Measurements from ENCODE around the gene AGO3. TPM values are rescaled to one million over a fixed set of nuclear protein-coding genes. Genes with fewer than 3 reads are reported as not detected.

AGO3 gene
- total RNA-seq, 1 experiment from 2014 or later, result 39.4 TPM

DNA sequence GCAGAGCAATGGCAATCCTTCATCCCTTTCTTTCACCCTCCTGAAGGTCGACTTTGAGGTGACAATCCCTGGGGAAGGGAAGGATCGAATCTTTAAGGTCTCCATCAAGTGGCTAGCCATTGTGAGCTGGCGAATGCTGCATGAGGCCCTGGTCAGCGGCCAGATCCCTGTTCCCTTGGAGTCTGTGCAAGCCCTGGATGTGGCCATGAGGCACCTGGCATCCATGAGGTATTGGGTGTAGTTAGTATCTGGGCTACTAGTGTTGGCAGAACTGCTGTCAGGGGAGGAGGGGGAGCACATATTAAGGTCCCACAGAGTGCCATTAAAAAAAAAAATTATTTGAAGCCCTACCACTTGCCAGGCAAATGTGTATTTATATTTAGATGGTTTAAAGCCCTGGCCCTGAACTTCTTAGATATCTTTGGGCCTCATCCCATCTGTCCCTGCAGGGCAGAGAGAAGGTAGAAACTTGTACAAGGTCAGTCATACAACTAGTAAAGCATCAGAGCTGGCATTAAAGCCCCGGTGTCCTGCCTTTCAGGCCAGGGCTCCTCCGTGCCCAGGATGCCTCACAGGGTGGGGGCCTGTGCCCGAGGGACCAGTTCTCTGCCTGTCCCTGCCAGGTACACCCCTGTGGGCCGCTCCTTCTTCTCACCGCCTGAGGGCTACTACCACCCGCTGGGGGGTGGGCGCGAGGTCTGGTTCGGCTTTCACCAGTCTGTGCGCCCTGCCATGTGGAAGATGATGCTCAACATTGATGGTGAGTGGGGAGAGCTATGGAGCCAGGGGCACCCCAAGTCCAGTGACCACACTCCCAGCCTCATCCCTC is 37.6 kb upstream of the AGO3 start:
- in situ Hi-C loops (cut with HindIII; ENCODE audit: low pct_unique_long_range_greater_than_20kb, low sequenced_read_pairs) (no loop called here), intact Hi-C loops (cut with micrococcal nuclease; ENCODE audit: unreplicated experiment) (no loop called here)
- Histone ChIP-seq H3K4me1 (ENCODE audit: control insufficient read depth, insufficient read depth, low read length) (no peaks in the 10 kb centered on the region), H3K4me3 (ENCODE audit: low read depth in 2 of 2, low read length in 2 of 2) (no peak overlapping the region), H3K9me3 (ENCODE audit: control insufficient read depth, insufficient read depth, low read depth, low read length) (no peaks in the 10 kb centered on the region), H3K27me3 (ENCODE audit: control insufficient read depth, insufficient read depth, low read length) (no peaks in the 10 kb centered on the region), H3K27ac (ENCODE audit: low read length) (no peak overlapping the region), H3K36me3 (ENCODE audit: control insufficient read depth, insufficient read depth, low read length) (peaks cover 22% of the 10 kb centered on the region)
- no peak for TF ChIP-seq SIN3A (IDR thresholded peaks at IDR 0.05; ENCODE audit: borderline replicate concordance, insufficient read depth, low read depth, low read length)
- TF ChIP-seq POLR2AphosphoS5 (IDR thresholded peaks at IDR 0.05; ENCODE audit: low read depth, low read length), result no peak
- no peak for TF ChIP-seq TCF7L2 (IDR thresholded peaks at IDR 0.05; ENCODE audit: low read depth, low read length)
- no peak for TF ChIP-seq CTCF (IDR thresholded peaks at IDR 0.05)
- no peak for TF ChIP-seq REST (IDR thresholded peaks at IDR 0.05; ENCODE audit: insufficient read depth in 1 of 2, low read depth in 2 of 2, low read length in 1 of 2)
- POLR2A ChIA-PET, result interaction anchor here (0.5 kb wide), 1 partner anchor 12 kb away, joined by 3 read pairs; no protein-coding TSS in a partner anchor
- CTCF ChIA-PET, result no interaction called here
- DNase-seq (ENCODE audit: low read depth, low spot score) (no peak), ATAC-seq (no peak)
- no TSS peak for BruUV-seq (replicated peaks)

- Histone ChIP-seq H3K27me3 (ENCODE audit: control insufficient read depth, insufficient read depth, low read length) (no peaks in the 10 kb centered on the region), H3K9me3 (ENCODE audit: control insufficient read depth, insufficient read depth, low read depth, low read length) (no peaks in the 10 kb centered on the region), H3K4me3 (ENCODE audit: low read depth in 2 of 2, low read length in 2 of 2) (no peak overlapping the region), H3K27ac (ENCODE audit: low read length) (no peak overlapping the region), H3K4me1 (ENCODE audit: control insufficient read depth, insufficient read depth, low read length) (no peaks in the 10 kb centered on the region), H3K36me3 (ENCODE audit: control insufficient read depth, insufficient read depth, low read length) (peaks cover 22% of the 10 kb centered on the region)
- no peak for DNase-seq (ENCODE audit: low read depth, low spot score)
- TF ChIP-seq CTCF (IDR thresholded peaks at IDR 0.05) (no peak), REST (IDR thresholded peaks at IDR 0.05; ENCODE audit: insufficient read depth in 1 of 2, low read depth in 2 of 2, low read length in 1 of 2) (no peak), SIN3A (IDR thresholded peaks at IDR 0.05; ENCODE audit: borderline replicate concordance, insufficient read depth, low read depth, low read length) (no peak), POLR2AphosphoS5 (IDR thresholded peaks at IDR 0.05; ENCODE audit: low read depth, low read length) (no peak), TCF7L2 (IDR thresholded peaks at IDR 0.05; ENCODE audit: low read depth, low read length) (no peak)
- POLR2A ChIA-PET, result no interaction called here
- CTCF ChIA-PET, result no interaction called here
- ATAC-seq, result no peak
- intact Hi-C loops (cut with micrococcal nuclease; ENCODE audit: unreplicated experiment), result no loop called here
- in situ Hi-C loops (cut with HindIII; ENCODE audit: low pct_unique_long_range_greater_than_20kb, low sequenced_read_pairs), result no loop called here
- BruUV-seq (replicated peaks), result no TSS peak
These were observed 36.7 kb upstream of the AGO3 start for GRCh38 chr1:35894183-35894582.

All from Panc1 (cell line).